Thyroid gland (tissue), 4 donors: ENCODE data around the gene PKP3.

ENCODE experiments used
- POLR2A ChIP-seq, 2 donors: fragments of 450-650 bp; IDR thresholded peaks; one replicate each; pipeline ENCODE4 v1.6.1; 2017; ENCODE audit warnings: antibody characterized with exemption in 2 of 2, mild to moderate bottlenecking in 2 of 2, moderate library complexity in 1 of 2
- TF ChIP-seq, protein P1 (sequence below), 6 experiments: fragments of 200-600 bp in 3 of 6; fragments of 450-650 bp in 3 of 6; sonication (generic) in 3 of 6; IDR thresholded peaks; one replicate each; pipeline ENCODE4 v1.5.1; 2016 to 2019; ENCODE audit warnings: antibody characterized with exemption in 6 of 6, mild to moderate bottlenecking in 2 of 6, inconsistent platforms in 1 of 6, moderate library complexity in 1 of 6

DNA sequence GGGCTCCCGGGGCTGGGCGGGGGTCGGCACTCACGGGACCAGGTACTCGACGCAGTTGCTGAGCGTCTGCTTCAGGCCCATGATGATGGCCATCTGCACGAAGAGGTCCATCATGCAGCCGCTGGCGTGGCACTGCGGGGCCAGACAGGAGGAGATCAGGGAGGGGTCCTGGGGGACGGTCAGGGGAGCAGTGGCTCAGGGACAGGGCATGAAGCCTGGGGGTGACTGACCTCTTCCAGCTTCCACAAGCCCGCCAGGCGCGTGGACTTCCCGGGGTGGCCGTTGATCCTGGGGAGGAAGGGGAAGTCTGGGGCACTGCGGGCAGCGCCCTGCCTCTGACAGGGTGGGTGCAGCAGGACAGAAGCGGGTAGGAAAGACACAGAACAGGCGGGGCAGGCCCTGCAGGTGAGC is 26.9 kb downstream of the PKP3 start:
- TF ChIP-seq, protein P1, sequence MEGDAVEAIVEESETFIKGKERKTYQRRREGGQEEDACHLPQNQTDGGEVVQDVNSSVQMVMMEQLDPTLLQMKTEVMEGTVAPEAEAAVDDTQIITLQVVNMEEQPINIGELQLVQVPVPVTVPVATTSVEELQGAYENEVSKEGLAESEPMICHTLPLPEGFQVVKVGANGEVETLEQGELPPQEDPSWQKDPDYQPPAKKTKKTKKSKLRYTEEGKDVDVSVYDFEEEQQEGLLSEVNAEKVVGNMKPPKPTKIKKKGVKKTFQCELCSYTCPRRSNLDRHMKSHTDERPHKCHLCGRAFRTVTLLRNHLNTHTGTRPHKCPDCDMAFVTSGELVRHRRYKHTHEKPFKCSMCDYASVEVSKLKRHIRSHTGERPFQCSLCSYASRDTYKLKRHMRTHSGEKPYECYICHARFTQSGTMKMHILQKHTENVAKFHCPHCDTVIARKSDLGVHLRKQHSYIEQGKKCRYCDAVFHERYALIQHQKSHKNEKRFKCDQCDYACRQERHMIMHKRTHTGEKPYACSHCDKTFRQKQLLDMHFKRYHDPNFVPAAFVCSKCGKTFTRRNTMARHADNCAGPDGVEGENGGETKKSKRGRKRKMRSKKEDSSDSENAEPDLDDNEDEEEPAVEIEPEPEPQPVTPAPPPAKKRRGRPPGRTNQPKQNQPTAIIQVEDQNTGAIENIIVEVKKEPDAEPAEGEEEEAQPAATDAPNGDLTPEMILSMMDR (IDR thresholded peaks at IDR 0.05) = no peak
- TF ChIP-seq POLR2A (IDR thresholded peaks at IDR 0.05) = no peak
